HepG2 (cell line): ENCODE measurements around the gene CACNA1C. TPM values are rescaled to one million over a fixed set of nuclear protein-coding genes. Genes with fewer than 3 reads are reported as not detected.

Experiments
- ARID5B ChIP-seq: IDR thresholded peaks from 2 replicates; pipeline ENCODE4 v1.4.0; 2020; ENCODE audit warnings: mild to moderate bottlenecking, missing genetic modification reagents
- FOXA3 ChIP-seq: IDR thresholded peaks from 2 replicates; pipeline ENCODE4 v1.6.1; 2016; ENCODE audit warnings: missing genetic modification reagents, missing compliant biosample characterization
- HNF4G ChIP-seq, 2 experiments: sonication (generic) in 1 of 2; formaldehyde crosslinking in 1 of 2; IDR thresholded peaks; 2 replicates each; pipeline versions ENCODE4 v1.4.0 to v1.6.1; 2011 to 2020; ENCODE audit warnings: borderline replicate concordance in 2 of 2, low read depth in 2 of 2, mild to moderate bottlenecking in 2 of 2, low read length in 1 of 2, missing genetic modification reagents in 1 of 2, moderate library complexity in 1 of 2
- MAFF ChIP-seq: IDR thresholded peaks from 2 replicates; pipeline ENCODE4 v1.6.1; 2011; ENCODE audit warnings: low read depth, low read length, improper control_type of control experiment
- MXD4 ChIP-seq: IDR thresholded peaks from 2 replicates; pipeline ENCODE4 v1.6.1; 2016; ENCODE audit warnings: mild to moderate bottlenecking, missing biosample characterization, missing genetic modification reagents
- NFE2L1 ChIP-seq: sonication (generic); formaldehyde crosslinking; IDR thresholded peaks from 2 replicates; pipeline ENCODE4 v1.4.0; 2020; ENCODE audit warnings: missing genetic modification reagents, mild to moderate bottlenecking, borderline replicate concordance
- RBFOX2 ChIP-seq: fragments of 200-400 bp; formaldehyde crosslinking; IDR thresholded peaks from 2 replicates; pipeline ENCODE4 v1.6.1; 2017; ENCODE audit warnings: low read depth, mild to moderate bottlenecking, low read length
- U2AF2 ChIP-seq: fragments of 200-400 bp; formaldehyde crosslinking; IDR thresholded peaks from 2 replicates; pipeline ENCODE4 v1.6.1; 2017; ENCODE audit warnings: low read depth, mild to moderate bottlenecking, low read length
- ZHX1 ChIP-seq: sonication (generic); formaldehyde crosslinking; IDR thresholded peaks from 2 replicates; pipeline ENCODE4 v1.8.1; 2022; ENCODE audit warnings: low read depth, mild to moderate bottlenecking, missing genetic modification reagents
- ZNF318 ChIP-seq: sonication (generic); formaldehyde crosslinking; IDR thresholded peaks from 2 replicates; pipeline ENCODE4 v1.4.0; 2020; ENCODE audit warnings: mild to moderate bottlenecking, missing genetic modification reagents
- ZNF678 ChIP-seq: sonication (generic); formaldehyde crosslinking; IDR thresholded peaks from 2 replicates; pipeline ENCODE4 v1.4.0; 2020; ENCODE audit warnings: mild to moderate bottlenecking, missing genetic modification reagents
- polyA plus RNA-seq, 8 experiments: library from polyadenylated mRNA; depleted of rRNA in 3 of 8; stranded (reverse) in 7 of 8; unstranded in 1 of 8; fragments of >200 nt; fragmentation: Illumina TruSeq in 4 of 8; extraction: Trizol in 4 of 8; gene quantifications; 2 replicates each; pipeline versions ENCODE4 v1.2.1 to v1.2.3, GENCODE V29; 2011 to 2016; ENCODE audit warnings: low read depth in 4 of 8, missing spikeins in 1 of 8, mixed read lengths in 1 of 8; ENCODE audit not compliant: insufficient read depth in 1 of 8
- total RNA-seq, 5 experiments: library from RNA; depleted of rRNA; stranded (reverse); fragments of >200 nt; fragmentation: Illumina TruSeq; extraction: Trizol; gene quantifications; 2 replicates each; pipeline ENCODE4 v1.2.3, GENCODE V29; 2016; ENCODE audit warnings: low read depth in 1 of 5

CACNA1C gene
- total and polyA plus RNA-seq, 2 of the 13 experiments (the other 11 are each of a cell fraction or from before 2014, with no cell fraction given), result not detected

GRCh38 chr12:2034633-2035430, 18.0 kb upstream of the CACNA1C start (continued):
- TF ChIP-seq HNF4G (IDR thresholded peaks at IDR 0.05; ENCODE audit: borderline replicate concordance, low read depth, low read length) (no peak), HNF4G (CRISPR knock-in tag; IDR thresholded peaks at IDR 0.05; ENCODE audit: borderline replicate concordance, low read depth) (no peak; the same call in 1 of the 2 replicates), ZNF318 (CRISPR knock-in tag) (no peak), ZNF678 (CRISPR knock-in tag) (no peak), RBFOX2 (no peak), MAFF (no peak), NFE2L1 (CRISPR knock-in tag) (no peak), MXD4 (no peak), ARID5B (CRISPR knock-in tag) (peak; percentile 60), ZHX1 (CRISPR knock-in tag) (no peak), U2AF2 (no peak), FOXA3 (CRISPR knock-in tag) (peak; percentile 17; the same call in 1 of the 2 replicates)
